HG02588 (cell line): ENCODE data around the gene ZNF331.
A peak's percentile ranks its signal among the peaks of the same experiment; 100 is the strongest.
"Not testable (repeated sequence)": the region's sequence is repeated elsewhere in the genome, so short reads cannot be mapped to it uniquely, and the experiment has no call there.

Source experiments
- ATAC-seq: cut with Tn5 transposase; IDR thresholded peaks from one replicate; pipeline ENCODE4 v1.9.1; 2021; ENCODE audit warnings: mild to moderate bottlenecking, moderate library complexity; ENCODE audit not compliant: unreplicated experiment

Gene ZNF331

DNA sequence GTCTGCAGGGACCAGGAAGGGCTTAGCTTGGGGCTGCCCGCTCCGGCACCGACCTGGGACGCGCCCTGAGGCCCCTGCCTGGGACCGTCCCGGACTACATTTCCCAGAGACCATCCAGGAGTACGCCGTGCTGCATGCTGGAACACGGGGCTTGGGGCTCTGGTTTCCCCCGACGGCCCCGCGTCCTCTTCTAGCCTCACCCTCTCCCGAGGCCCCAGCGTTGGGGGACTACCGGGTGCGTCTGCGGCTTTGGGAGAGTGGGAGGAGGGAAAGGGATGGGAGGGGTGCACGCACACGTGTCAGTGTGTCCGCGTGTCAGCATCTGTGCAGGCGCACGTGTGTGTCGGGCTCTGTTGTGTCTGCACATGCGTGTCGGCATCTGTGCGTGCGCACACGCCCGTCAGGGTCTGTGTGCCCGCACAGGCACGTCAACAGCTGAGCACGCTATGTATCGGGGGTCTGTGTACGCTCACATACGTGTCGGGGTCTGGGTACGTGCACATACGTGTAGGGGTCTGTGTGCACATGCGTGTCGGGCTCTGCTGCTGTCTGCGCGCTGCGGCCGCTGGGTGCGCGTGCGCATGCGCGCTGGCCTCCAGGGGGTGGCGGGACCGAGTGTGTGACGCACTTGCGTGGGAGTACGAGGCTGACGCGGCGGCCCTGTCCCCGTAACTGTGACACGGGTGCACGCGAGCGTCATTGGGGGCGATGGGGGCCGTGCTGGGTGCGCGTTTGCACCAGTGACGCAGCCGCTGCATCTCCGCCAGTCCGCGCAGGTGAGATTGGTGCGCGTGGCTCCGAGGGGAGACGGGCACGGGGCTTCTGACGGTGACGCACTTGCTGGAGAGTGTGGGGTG is at the start of gene ZNF331:
Gene ZNF331 (plus strand): TSS at position 625 of the 857 bp plus-strand sequence. CDS start 31,232 bp downstream, outside the sequence.
- peak; percentile 71 for ATAC-seq

DNA sequence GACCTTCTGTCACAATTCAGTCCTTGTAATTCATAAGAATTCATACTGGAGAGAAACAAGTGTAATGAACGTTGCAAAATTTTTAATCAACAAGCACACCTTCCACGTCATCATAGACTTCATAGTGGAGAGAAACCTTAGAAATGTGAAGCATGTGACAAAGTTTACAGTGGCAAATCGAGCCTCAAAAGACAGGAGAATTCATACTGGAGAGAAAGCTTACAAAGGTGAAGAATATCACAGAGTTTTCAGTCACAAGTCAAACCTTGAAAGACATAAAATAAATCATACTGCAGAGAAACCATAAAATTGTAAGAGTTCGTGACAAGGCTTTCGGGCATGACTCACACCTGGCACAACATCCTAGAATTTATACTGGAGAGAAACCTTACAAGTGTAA is 45.8 kb upstream of the ZNF331 start:
- no peak for ATAC-seq

DNA sequence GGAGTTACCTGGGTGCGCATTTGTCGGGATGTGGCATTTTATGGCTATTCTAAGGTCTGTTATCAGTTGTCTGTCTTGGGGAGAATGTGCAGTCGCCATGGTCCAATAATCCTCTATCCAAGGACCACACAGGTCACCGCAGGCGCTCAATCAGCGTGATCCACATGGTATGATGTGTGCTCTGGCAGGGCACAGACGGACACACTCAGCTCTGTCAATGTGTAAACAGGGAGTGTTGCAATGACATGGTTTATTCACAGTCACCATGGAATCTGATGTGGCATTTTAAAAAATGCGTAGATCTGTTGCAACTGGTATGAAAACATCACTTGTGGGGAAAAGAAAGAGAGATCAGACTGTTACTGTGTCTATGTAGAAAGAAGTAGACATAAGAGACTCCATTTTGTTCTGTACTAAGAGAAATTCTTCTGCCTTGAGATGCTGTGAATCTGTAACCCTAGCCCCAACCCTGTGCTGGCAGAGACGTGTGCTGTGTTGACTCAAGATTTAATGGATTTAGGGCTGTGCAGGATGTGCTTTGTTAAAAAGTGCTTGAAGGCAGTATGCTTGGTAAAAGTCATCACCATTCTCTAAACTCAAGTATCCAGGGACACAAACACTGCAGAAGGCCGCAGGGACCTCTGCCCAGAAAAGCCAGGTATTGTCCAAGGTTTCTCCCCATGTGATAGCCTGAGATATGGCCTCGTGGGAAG is 40.5 kb upstream of the ZNF331 start:
- ATAC-seq = not testable (repeated sequence)

DNA sequence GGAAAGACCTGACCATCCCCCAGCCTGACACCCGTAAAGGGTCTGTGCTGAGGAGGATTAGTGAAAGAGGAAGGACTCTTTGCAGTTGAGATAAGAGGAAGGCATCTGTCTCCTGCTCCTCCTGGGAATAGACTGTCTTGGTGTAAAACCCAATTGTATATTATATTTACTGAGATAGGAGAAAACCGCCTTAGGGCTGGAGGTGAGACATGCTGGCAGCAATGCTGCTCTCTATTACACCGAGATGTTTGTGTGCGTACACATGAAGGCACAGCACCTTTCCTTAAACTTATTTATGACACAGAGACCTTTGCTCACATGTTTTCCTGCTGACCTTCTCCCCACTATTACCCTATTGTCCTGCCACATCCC is 39.9 kb upstream of the ZNF331 start:
- not testable (repeated sequence) for ATAC-seq

DNA sequence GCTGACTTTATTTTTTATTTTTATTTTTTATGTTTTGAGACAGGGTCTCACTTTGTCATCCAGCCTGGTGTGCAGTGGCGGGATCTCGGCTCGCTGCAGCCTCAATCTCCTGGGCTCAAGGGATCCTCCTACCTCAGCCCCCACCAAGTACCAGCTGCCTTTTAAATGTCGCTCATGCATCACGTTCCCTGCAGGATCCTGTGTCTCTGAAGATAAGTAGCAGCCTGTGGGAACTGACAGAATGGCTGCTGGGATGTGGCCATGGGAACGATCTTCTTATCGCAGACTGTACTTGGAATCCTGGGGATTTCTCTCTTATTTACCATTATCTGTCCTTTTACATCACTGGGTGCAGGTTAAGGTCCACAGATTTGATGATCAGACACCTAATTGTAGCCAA is 34.8 kb upstream of the ZNF331 start:
- ATAC-seq = not testable (repeated sequence)

DNA sequence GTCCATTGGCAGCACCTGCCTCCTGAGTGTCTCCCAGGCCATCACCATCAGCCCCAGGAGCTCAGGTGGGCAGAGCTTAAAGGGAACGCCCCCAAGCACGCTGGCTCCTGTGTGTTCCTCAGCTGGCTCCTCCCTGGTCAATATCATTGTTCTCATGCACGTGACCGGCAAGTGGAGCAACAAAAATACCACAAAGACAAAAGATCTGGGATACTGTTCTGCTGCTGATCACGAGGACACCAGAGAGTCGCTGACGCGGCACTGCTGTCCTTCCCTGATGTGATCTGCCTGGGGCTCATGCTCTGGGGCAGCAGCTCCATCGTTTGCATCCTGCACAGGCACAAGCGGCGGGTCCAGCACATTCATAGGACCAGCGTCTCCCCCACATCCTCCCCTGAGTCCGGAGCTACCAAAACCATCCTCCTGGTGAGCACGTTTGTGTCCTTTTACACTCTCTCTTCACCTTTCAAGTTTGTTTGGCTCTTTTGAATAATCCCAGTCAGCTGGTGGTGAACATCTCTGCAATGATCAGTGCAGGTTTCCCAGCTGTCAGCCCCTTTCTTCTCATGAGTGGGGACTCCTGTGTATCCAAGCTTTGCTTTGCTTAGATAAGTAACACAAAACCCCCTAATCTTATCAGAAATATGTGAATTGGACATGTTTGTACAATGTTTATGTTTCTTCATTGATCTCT is 34.1 kb upstream of the ZNF331 start:
- ATAC-seq = not testable (repeated sequence)

DNA sequence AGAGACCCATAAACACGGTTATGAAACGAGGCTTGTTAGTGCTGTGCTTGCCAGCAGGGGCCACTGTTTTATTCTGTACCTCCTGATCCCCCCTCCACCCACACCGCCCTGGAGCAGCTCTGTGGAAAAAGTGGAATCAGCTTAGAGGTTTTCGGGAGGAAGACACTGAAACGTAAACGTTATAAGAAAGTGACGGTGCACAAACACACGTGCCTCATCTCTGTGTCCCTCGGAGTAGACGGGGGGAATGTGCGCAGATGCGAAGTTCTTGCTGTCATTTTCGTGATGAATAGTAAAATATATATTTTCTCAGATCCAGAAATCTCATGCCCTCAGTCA is 33.6 kb upstream of the ZNF331 start:
- ATAC-seq = not testable (repeated sequence)

DNA sequence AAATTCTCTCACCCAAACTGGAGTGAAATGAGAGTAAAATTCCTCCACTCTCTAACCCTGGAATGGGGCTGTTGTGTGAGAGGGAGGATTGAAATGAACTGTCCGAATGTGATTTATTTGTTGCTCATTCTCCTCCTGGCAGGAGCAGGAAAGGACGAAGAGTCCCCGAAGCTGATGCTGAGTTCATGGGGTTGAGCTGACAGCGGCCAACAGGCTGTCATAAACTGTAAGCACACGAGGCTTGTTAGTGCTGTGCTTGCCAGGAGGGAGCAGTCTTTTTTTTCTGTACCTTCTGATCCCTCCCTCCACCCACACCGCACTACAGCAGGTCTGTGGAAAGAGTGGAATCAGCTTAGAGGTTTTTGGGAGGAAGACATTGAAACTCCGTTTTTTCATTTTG is 33.1 kb upstream of the ZNF331 start:
- ATAC-seq = no peak

DNA sequence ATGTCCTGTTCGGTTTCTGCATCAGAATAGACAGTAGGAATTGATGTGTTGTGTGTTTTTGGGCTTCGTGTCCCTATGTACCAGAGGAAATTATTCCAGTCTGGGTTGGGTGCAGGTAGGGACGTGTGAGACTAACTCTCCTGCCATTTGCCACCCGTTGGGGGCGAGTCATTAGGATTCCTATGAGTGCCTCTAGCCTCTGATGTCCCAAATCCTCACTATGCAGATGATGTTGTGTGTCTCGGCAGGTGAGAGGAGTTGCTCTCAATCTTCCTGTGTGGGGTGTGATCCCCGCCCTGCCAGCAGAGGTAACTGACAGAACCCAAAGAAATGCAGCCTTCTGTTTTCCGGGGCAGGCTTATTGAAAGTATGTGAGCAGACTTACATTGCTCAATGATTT is 31.2 kb upstream of the ZNF331 start:
- ATAC-seq = no peak

DNA sequence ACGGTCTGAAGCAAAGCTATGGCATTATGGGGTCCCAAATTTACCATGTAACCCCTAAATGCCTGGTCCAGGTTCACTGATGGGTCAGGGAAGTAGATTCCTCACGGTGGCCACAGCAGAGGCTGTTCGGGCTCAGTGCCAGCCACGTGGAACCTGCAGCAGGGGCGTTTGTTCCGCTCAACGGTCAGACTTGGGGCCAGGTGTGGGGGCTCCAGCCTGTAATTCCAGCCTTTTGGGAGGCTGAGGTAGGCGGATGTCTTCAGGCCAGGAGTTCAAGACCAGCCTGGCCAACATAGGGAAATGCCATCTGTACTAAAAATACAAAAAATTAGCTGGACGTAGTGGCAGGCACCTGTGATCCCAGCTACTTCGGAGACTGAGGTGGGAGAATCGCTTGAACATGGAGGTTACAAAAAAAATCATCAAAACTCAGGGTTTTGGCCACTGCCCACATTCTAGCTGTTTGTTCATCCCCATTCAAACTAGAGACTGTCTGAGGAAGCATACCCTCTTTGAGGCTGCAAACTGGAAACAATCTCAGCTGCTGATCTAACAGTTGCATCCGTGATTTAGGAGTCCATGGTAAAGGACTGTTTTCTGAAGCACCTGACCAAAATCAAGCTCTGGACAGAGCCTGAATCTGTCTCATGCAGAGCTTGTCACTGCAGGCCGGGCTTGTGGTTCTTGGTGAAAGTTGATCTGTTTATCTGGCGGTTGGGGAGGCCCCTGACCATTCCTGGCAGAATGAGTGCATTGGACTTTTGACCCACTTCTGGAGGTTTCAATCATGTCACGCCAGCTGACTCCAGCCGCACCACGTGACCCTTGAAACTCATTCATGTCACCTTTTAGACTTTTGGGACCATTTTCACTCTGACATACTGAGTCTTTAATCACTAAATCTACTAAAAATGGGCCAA is 30.2 kb upstream of the ZNF331 start:
- ATAC-seq = no peak

DNA sequence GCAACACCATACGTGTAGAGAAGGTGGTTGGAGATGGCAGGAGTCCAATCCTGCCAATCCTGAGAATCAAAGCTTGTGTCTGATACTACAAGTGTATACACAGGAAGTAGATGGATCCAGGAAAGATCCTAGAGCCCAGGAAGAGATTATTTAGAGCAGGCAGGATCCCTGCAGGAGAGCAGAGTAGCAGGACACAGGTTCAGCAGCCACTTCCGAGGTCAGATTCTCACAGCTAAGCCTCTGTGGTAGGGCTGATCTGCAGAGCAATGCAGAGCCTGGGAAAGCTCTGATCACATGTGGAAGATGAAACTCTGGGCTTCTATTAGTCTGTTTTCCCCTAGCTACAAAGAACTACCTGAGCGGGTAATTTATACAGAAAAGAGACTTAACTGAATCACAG is 28.5 kb upstream of the ZNF331 start:
- ATAC-seq = no peak

DNA sequence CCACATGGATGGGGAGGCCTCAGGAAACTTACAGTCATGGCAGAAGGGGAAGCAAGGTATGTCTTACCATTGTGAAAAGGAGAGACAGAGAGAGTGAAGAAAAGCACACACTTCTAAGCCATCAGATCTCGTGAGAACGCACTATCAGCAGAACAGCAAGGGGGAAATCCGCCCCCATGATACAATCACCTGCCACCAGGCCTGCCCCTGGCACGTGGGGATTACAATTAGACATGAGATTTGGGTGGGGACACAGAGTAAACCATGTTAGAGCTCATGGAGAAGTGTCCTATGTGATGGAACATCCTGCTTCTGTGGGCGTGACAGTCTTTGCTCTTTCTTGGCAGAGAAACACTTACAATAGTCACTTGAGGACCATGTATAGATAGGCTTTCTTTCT is 28.1 kb upstream of the ZNF331 start:
- no peak for ATAC-seq

DNA sequence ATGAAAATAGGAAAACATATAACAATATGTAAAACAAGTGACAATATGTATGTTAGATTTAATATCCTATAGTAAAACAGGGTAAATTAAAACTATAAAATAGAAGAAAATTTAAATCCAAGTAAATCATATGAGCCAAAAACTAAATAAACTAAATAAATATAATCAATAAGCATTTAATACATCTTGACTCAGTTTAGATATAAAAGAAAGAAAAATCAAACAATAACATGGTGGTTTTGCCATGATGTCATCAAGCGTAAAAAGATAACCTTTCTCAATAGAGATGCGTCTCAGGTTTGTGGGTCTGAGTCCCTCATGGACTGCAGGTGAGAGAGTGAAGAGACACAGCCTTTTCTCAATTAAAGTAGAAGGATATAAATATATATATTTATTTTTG is 26.6 kb upstream of the ZNF331 start:
- no peak for ATAC-seq

DNA sequence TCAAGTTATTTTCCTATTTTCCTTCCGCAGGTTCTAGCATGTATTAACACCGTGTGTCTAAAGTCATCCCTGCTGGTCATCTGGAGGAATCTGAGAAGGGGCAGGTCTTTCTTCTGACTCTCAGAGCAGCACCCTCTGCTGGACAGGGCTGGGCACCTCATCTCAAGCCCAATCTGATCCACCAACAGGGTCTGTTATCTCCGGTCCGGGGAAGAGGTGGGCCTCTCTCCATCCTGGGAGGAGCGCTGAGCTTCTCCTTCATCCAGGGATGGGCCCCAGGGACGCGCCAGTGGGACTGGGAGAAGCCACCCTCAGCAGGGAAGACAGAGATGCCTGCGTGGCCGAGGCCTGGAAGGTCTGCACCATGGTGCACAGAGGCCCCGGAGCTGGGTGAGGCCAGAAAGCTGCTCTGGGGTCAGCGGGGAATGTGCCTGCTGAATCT is 26.0 kb upstream of the ZNF331 start:
- no peak for ATAC-seq

DNA sequence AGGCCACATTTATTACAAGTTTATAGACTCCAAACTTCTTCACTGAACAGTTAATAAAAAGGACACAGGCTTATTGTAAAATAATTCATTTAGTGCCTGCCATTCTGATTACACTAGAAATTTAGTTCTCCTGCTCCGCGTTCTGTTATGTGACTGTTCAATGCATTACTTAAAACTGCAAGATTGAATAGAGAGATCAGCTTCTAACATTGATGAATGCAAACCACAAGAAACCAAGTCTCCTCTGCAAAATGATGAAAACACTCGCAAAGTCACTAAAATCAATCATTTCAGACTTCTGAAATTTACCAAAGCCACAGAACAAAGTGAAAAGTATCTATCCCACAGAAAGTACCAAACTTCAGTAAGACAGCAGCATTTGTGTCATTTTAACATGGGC is 22.9 kb upstream of the ZNF331 start:
- ATAC-seq = not testable (repeated sequence)

DNA sequence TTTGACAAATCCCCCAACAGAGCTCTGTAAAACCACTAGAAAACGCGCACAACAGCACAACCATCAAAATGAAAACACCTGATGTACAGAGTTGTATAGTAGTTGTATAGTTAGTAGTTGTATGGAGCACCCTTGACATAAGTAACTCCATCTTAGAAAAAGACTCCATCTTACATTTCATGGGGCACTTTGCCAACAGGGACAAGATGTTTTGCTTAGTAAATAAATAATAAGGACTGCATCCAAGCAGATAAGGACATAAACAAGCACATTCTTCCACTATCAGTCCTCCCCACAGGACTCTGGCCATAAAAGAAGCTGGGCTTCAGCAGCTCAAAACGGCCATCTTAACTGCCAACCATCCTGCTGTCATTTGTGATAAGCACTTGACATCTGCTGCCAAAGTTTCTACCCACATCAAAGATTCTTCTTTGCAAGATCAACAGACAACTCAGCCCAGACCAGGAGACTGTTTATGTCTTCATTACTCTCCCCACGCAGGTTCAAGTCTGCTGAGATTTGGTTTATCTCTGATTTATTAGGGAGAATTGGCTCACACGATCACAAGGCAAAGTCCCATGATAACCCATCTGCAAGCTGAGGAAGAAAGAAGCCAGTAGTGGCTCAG is 20.7 kb upstream of the ZNF331 start:
- ATAC-seq = no peak

DNA sequence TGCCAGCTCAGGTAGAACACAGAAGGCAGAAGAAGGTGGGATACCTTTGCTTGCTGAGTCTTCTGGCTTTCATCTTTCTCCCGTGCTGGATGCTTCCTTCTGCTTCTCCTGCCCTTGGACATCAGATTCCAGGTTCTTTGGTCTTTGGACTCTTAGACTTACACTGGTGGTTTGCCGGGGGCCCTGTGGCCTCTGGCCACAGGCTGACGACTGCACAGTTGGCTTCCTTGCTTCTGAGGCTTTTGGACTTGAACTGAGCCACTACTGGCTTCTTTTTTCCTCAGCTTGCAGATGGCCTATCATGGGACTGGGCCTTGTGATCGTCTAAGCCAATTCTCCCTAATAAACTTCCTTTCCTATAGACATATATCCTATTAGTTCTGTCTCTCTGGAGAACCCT is 19.8 kb upstream of the ZNF331 start:
- no peak for ATAC-seq

DNA sequence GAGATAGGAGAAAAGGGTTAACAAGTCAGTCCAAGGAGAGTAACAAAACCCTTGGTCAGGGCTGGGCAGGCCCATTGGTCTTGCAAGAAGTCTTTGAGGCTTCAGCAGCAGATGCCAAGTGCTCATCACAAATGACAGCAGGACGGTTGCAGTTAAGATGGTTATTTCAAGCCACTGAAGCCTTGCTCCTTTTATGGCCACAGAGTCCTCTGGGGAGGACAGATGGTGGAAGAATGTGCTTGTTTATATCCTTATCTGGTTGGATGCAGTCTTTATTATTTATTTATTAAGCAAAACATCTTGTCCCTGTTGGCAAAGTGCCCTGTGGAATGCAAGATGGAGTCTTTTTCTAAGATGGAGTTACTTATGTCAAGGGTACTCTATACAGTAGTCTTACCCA is 19.2 kb upstream of the ZNF331 start:
- ATAC-seq = no peak

DNA sequence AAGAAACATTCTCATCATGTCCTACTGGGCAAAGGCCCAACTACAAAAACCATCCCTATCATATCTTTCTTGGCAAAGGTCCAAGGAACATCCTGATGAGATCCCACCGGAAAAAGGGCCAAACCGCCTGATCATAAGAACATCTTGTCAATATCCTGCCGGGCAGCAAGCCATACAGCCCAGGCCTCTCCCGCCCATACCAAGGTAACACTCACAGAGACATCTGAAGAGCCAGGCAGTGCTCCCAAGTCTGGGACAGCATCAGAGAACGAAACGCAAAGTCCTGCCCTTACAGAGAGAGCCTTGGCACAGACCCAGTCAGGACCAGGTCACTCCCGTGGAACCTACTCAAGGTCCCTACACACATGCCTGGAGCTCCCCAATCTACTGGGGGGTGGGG is 18.5 kb upstream of the ZNF331 start:
- ATAC-seq = no peak

DNA sequence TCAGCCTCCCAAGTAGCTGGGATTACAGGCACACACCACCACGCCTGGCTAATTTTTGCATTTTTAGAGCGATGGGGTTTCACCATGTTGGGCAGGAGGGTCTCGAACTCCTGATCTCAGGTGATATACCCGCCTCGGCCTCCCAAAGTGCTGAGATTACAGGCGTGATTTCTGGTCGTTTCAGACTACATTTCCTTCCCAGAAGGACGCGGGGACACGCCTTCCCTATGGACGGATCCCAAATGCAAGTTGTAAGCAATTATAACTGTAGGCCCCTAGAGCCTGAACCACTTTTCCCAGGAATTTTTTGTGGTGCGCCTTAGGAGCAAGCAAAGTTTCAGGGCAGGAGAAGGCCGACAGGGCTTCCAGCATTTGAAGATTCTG is 17.8 kb upstream of the ZNF331 start:
- no peak for ATAC-seq
